ENCODE measurements around the gene SP6.

GRCh38 chr17:47884905-47885730 lies 34.2 kb upstream of the SP6 start:
- TF ChIP-seq, protein P1, sequence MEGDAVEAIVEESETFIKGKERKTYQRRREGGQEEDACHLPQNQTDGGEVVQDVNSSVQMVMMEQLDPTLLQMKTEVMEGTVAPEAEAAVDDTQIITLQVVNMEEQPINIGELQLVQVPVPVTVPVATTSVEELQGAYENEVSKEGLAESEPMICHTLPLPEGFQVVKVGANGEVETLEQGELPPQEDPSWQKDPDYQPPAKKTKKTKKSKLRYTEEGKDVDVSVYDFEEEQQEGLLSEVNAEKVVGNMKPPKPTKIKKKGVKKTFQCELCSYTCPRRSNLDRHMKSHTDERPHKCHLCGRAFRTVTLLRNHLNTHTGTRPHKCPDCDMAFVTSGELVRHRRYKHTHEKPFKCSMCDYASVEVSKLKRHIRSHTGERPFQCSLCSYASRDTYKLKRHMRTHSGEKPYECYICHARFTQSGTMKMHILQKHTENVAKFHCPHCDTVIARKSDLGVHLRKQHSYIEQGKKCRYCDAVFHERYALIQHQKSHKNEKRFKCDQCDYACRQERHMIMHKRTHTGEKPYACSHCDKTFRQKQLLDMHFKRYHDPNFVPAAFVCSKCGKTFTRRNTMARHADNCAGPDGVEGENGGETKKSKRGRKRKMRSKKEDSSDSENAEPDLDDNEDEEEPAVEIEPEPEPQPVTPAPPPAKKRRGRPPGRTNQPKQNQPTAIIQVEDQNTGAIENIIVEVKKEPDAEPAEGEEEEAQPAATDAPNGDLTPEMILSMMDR (conservative IDR thresholded peaks at IDR 0.05; ENCODE audit: low read depth, low read length) = no peak
- TF ChIP-seq POLR2A (IDR thresholded peaks at IDR 0.05; ENCODE audit: low read depth, low read length) = no peak
- no peak for TF ChIP-seq RCOR1 (IDR thresholded peaks at IDR 0.05; ENCODE audit: insufficient replicate concordance, low read length)
- TF ChIP-seq BHLHE40 (IDR thresholded peaks at IDR 0.05; ENCODE audit: low read depth, low read length) = no peak
- no peak for TF ChIP-seq MAFK (IDR thresholded peaks at IDR 0.05; ENCODE audit: low read depth, low read length)
- no peak for TF ChIP-seq ELK1 (IDR thresholded peaks at IDR 0.05; ENCODE audit: borderline replicate concordance, low read depth, low read length)
- no peak for TF ChIP-seq FOS (IDR thresholded peaks at IDR 0.05; ENCODE audit: low read depth, low read length)
- no peak for TF ChIP-seq RAD21 (IDR thresholded peaks at IDR 0.05; ENCODE audit: low read length)
- TF ChIP-seq MAZ (IDR thresholded peaks at IDR 0.05; ENCODE audit: borderline replicate concordance, low read depth, low read length) = no peak
